ENCODE results near the gene ZNF423. TPM values are rescaled to one million over a fixed set of nuclear protein-coding genes. Genes with fewer than 3 reads are reported as not detected.
A peak's percentile ranks its signal among the peaks of the same experiment; 100 is the strongest.

ZNF423 gene
- total RNA-seq, 1 donor, result 11.6 TPM

- peak overlapping the region; percentile 44 for H3K4me3 ChIP-seq (ENCODE audit: insufficient read depth, low read length)
- H3K4me2 ChIP-seq (ENCODE audit: insufficient read depth, low read length), result peak overlapping the region; percentile 59
- H3K27me3 ChIP-seq (ENCODE audit: insufficient read depth, low read length), result no peaks in the 10 kb centered on the region
- no peak overlapping the region for H3K27ac ChIP-seq (ENCODE audit: low read depth, low read length)
- no peaks in the 10 kb centered on the region for H3K9me3 ChIP-seq (ENCODE audit: low read depth, low read length)
- H2AFZ ChIP-seq (ENCODE audit: low read length), result peak overlapping the region; percentile 65
- no peaks in the 10 kb centered on the region for H3K79me2 ChIP-seq (ENCODE audit: insufficient read depth, low read length)
- no peaks in the 10 kb centered on the region for H3K4me1 ChIP-seq (ENCODE audit: insufficient read depth, low read length)
- no peaks in the 10 kb centered on the region for H3K36me3 ChIP-seq (ENCODE audit: insufficient read depth, low read length)
- H4K20me1 ChIP-seq (ENCODE audit: insufficient read depth, low read length), result no peaks in the 10 kb centered on the region
- TF ChIP-seq, protein P1, sequence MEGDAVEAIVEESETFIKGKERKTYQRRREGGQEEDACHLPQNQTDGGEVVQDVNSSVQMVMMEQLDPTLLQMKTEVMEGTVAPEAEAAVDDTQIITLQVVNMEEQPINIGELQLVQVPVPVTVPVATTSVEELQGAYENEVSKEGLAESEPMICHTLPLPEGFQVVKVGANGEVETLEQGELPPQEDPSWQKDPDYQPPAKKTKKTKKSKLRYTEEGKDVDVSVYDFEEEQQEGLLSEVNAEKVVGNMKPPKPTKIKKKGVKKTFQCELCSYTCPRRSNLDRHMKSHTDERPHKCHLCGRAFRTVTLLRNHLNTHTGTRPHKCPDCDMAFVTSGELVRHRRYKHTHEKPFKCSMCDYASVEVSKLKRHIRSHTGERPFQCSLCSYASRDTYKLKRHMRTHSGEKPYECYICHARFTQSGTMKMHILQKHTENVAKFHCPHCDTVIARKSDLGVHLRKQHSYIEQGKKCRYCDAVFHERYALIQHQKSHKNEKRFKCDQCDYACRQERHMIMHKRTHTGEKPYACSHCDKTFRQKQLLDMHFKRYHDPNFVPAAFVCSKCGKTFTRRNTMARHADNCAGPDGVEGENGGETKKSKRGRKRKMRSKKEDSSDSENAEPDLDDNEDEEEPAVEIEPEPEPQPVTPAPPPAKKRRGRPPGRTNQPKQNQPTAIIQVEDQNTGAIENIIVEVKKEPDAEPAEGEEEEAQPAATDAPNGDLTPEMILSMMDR (IDR thresholded peaks at IDR 0.05; ENCODE audit: extremely low read depth, low read depth, low read length), result peak; percentile 69
- peak; percentile 97 for DNase-seq (ENCODE audit: insufficient read length, low spot score, missing footprints)
These were observed 363.8 kb downstream of the ZNF423 start for GRCh38 chr16:49491771-49492761.

DNA sequence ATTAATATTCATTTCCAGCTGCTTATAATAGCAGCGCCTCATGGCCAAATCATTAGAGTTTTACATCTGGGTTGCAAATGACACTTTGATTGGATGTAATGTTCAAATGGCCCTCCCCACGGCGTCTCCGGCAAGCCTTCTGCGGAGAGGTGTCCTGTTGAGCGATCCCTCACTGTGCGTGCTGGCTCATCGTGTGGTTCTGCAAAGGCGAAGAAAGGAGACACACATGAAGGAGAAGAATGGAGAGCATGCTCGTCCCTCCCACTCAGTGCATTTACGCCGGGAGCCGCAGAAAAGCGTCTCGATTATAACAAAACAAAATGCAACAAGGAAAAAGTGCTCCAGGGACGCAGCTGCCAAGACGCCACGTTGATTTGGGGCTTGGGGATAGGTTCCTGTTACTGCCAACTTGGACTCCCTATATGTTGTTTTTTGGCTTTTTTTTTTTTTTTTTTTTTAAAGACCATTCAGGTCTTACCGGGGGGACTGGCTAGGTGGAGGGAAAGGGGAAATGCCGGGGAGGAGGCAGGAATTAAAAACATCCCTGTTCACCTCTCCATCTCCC lies 364.7 kb downstream of the ZNF423 start:
- H3K27ac ChIP-seq (ENCODE audit: low read depth, low read length), result no peak overlapping the region
- H3K36me3 ChIP-seq (ENCODE audit: insufficient read depth, low read length), result no peaks in the 10 kb centered on the region
- no peaks in the 10 kb centered on the region for H3K27me3 ChIP-seq (ENCODE audit: insufficient read depth, low read length)
- no peak overlapping the region for H2AFZ ChIP-seq (ENCODE audit: low read length)
- no peaks in the 10 kb centered on the region for H3K79me2 ChIP-seq (ENCODE audit: insufficient read depth, low read length)
- no peaks in the 10 kb centered on the region for H3K4me1 ChIP-seq (ENCODE audit: insufficient read depth, low read length)
- peak; percentile 49 for DNase-seq (ENCODE audit: insufficient read length, low spot score, missing footprints)
- TF ChIP-seq, protein P1 (IDR thresholded peaks at IDR 0.05; ENCODE audit: extremely low read depth, low read depth, low read length), result no peak
- H3K4me3 ChIP-seq (ENCODE audit: insufficient read depth, low read length), result no peak overlapping the region
- no peaks in the 10 kb centered on the region for H3K9me3 ChIP-seq (ENCODE audit: low read depth, low read length)
- no peaks in the 10 kb centered on the region for H4K20me1 ChIP-seq (ENCODE audit: insufficient read depth, low read length)
- H3K4me2 ChIP-seq (ENCODE audit: insufficient read depth, low read length), result no peak overlapping the region

GRCh38 chr16:49490321-49490705 lies 365.6 kb downstream of the ZNF423 start:
- Histone ChIP-seq H3K4me1 (ENCODE audit: insufficient read depth, low read length) (no peaks in the 10 kb centered on the region), H3K36me3 (ENCODE audit: insufficient read depth, low read length) (no peaks in the 10 kb centered on the region), H3K4me2 (ENCODE audit: insufficient read depth, low read length) (no peak overlapping the region), H2AFZ (ENCODE audit: low read length) (no peak overlapping the region), H3K27ac (ENCODE audit: low read depth, low read length) (no peak overlapping the region), H3K27me3 (ENCODE audit: insufficient read depth, low read length) (no peaks in the 10 kb centered on the region), H3K79me2 (ENCODE audit: insufficient read depth, low read length) (no peaks in the 10 kb centered on the region), H4K20me1 (ENCODE audit: insufficient read depth, low read length) (no peaks in the 10 kb centered on the region), H3K9me3 (ENCODE audit: low read depth, low read length) (no peaks in the 10 kb centered on the region), H3K4me3 (ENCODE audit: insufficient read depth, low read length) (no peak overlapping the region)
- TF ChIP-seq, protein P1 (IDR thresholded peaks at IDR 0.05; ENCODE audit: extremely low read depth, low read depth, low read length), result no peak
- DNase-seq (ENCODE audit: insufficient read length, low spot score, missing footprints), result peak; percentile 78
